ENCODE data around the gene CEP20. TPM values are rescaled to one million over a fixed set of nuclear protein-coding genes. Genes with fewer than 3 reads are reported as not detected.

The CEP20 gene
- total and polyA plus RNA-seq, 12 donors, result 15.2 to 63.8 (median 33.5) TPM

GRCh38 chr16:15882563-15882962 is 5.8 kb downstream of the CEP20 start:
- no peak overlapping the region for H3K27ac ChIP-seq
- 72 to 98% (median 95%) methylated on average over 3 of the region's 3 CpGs for WGBS, 4 donors
- peaks cover 0 to 28% of the 10 kb centered on the region in 2 donors for H3K36me3 ChIP-seq (replicated peaks in 1 of 2)
- H3K9me3 ChIP-seq (replicated peaks in 1 of 3), result no peaks in the 10 kb centered on the region
- no peak overlapping the region for H3K4me3 ChIP-seq
- intact Hi-C loops (cut with DNase I), result loop anchor here in 1 of 2 donors (10.0 kb wide), 1 partner anchor 242 kb away; no protein-coding TSS in a partner anchor
- H3K27me3 ChIP-seq, result no peaks in the 10 kb centered on the region
- H3K4me1 ChIP-seq (replicated peaks in 1 of 2), result peaks cover 15 to 24% of the 10 kb centered on the region in 2 donors
- no peak for DNase-seq
- TF ChIP-seq, protein P1, sequence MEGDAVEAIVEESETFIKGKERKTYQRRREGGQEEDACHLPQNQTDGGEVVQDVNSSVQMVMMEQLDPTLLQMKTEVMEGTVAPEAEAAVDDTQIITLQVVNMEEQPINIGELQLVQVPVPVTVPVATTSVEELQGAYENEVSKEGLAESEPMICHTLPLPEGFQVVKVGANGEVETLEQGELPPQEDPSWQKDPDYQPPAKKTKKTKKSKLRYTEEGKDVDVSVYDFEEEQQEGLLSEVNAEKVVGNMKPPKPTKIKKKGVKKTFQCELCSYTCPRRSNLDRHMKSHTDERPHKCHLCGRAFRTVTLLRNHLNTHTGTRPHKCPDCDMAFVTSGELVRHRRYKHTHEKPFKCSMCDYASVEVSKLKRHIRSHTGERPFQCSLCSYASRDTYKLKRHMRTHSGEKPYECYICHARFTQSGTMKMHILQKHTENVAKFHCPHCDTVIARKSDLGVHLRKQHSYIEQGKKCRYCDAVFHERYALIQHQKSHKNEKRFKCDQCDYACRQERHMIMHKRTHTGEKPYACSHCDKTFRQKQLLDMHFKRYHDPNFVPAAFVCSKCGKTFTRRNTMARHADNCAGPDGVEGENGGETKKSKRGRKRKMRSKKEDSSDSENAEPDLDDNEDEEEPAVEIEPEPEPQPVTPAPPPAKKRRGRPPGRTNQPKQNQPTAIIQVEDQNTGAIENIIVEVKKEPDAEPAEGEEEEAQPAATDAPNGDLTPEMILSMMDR (IDR thresholded peaks at IDR 0.05), result no peak
- no peak for TF ChIP-seq POLR2A (IDR thresholded peaks at IDR 0.05)

- Histone ChIP-seq H3K4me1 (replicated peaks in 1 of 2) (peaks cover 8 to 17% of the 10 kb centered on the region in 2 donors), H3K27me3 (no peaks in the 10 kb centered on the region), H3K9me3 (replicated peaks in 1 of 3) (no peaks in the 10 kb centered on the region), H3K36me3 (replicated peaks in 1 of 2) (peaks cover 0 to 28% of the 10 kb centered on the region in 2 donors), H3K4me3 (no peak overlapping the region), H3K27ac (no peak overlapping the region)
- peak in 1 of 7 donors; percentile 46 for DNase-seq
- WGBS, 4 donors, result 92 to 97% (median 94%) methylated on average over 5 to 13 of the region's 13 CpGs
- TF ChIP-seq, protein P1 (IDR thresholded peaks at IDR 0.05), result no peak
- TF ChIP-seq POLR2A (IDR thresholded peaks at IDR 0.05), result no peak
- intact Hi-C loops (cut with DNase I), result loop anchor here in 1 of 2 donors (10.0 kb wide), 1 partner anchor 243 kb away; no protein-coding TSS in a partner anchor
Measured at GRCh38 chr16:15881794-15882379, 6.5 kb downstream of the CEP20 start.

DNA sequence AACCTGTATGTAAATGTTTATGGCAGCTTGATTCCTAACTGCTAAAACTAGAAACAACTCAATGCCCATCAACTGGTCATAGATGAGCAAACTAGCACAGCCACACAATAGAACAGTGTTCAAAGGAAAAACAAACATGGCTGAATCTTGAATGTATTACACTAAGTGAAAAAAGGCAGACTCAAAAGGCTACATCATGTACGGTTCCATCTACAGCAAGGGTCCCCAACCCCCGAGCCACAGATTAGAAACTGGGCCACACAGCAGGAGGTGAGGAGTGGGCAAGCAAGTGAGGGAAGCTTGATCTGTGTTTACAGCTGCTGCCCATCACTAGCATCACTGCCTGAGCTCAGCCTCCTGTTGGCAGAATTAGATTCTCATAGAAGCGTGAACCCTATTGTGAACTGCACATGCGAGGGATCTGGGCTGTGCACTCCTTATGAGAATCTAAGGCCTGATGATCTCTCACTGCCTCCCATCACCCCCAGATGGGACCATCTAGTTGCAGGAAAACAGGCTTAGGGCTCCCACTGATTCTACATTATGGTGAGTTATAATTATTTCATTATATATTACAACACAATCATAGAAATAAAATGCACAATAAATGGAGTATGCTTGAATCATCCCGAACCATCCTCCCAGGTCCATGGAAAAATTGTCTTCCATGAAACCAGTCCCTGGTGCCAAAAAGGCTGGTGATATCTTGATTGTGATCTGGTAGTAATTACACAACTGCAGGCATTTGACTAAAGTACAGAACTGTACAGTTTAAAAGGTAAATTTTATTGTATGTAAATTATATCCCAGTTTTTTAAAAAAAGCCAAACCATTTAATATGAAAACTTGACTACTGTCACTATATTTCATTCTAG is 7.7 kb downstream of the CEP20 start:
- H3K36me3 ChIP-seq (replicated peaks in 1 of 2), result peaks cover 0 to 28% of the 10 kb centered on the region in 2 donors
- H3K4me3 ChIP-seq, result no peak overlapping the region
- no peaks in the 10 kb centered on the region for H3K27me3 ChIP-seq
- no peaks in the 10 kb centered on the region for H3K9me3 ChIP-seq (replicated peaks in 1 of 3)
- no peak for TF ChIP-seq POLR2A (IDR thresholded peaks at IDR 0.05)
- TF ChIP-seq, protein P1 (IDR thresholded peaks at IDR 0.05), result no peak
- peak in 1 of 7 donors; percentile 39 for DNase-seq
- intact Hi-C loops (cut with DNase I), result loop anchor here in 1 of 2 donors (10.0 kb wide), 1 partner anchor 244 kb away; no protein-coding TSS in a partner anchor
- 82 to 97% (median 95%) methylated on average over 5 of the region's 5 CpGs for WGBS, 4 donors
- peak overlapping the region in 1 of 5 donors; percentile 57 for H3K27ac ChIP-seq
- peaks cover 6% of the 10 kb centered on the region in 2 donors for H3K4me1 ChIP-seq (replicated peaks in 1 of 2)

- Histone ChIP-seq H3K9me3 (replicated peaks in 1 of 3) (no peaks in the 10 kb centered on the region), H3K4me3 (no peak overlapping the region), H3K27me3 (no peaks in the 10 kb centered on the region), H3K4me1 (replicated peaks in 1 of 2) (peaks cover 10 to 16% of the 10 kb centered on the region in 2 donors), H3K36me3 (replicated peaks in 1 of 2) (peaks cover 0 to 28% of the 10 kb centered on the region in 2 donors), H3K27ac (peak overlapping the region in 3 of 5 donors; percentile 42 to 57 (median 52))
- DNase-seq, result peak in 1 of 7 donors; percentile 24
- TF ChIP-seq POLR2A (IDR thresholded peaks at IDR 0.05), result no peak
- TF ChIP-seq, protein P1 (IDR thresholded peaks at IDR 0.05), result no peak
- 71 to 87% (median 75%) methylated on average over 2 of the region's 2 CpGs for WGBS, 4 donors
- intact Hi-C loops (cut with DNase I), result loop anchor here in 1 of 2 donors (5.0 kb wide), 1 partner anchor 248 kb away; no protein-coding TSS in a partner anchor
Measured at GRCh38 chr16:15879255-15879811, 9.1 kb downstream of the CEP20 start.

All from adrenal gland (tissue), 12 donors.